Astrocyte (in vitro differentiated cells and primary cell): ENCODE measurements around the gene PSEN1.

Experiments
- EZH2 ChIP-seq: IDR thresholded peaks from 2 replicates; pipeline ENCODE4 v1.6.1; 2012; ENCODE audit warnings: mild to moderate bottlenecking, low read length, inconsistent platforms; ENCODE audit not compliant: insufficient read depth
- TF ChIP-seq, protein P1 (sequence below): IDR thresholded peaks from 2 replicates; pipeline ENCODE4 v1.5.1; 2011; ENCODE audit warnings: low read depth, mild to moderate bottlenecking, inconsistent platforms, low read length, moderate library complexity; ENCODE audit not compliant: insufficient read depth

DNA sequence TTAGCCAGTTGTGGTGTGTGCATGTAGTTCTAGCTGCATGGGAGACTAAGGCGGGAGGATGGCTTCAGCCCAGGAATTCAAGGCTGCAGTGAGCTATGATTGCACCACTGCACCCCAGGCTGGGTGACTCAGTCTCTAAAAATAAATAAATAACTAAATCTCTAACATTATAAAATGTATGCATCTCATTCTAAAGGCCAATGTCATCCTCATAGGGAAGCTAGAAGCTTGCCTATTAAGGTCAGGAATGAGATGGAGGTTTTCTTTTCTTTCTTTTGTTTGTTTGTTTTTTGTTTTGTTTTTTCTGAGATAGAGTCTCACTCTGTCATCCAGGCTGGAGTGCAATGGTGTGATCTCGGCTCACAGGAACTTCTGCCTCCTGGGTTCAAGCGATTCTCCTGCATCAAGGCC, 52.2 kb downstream of the PSEN1 start:
- TF ChIP-seq, protein P1, sequence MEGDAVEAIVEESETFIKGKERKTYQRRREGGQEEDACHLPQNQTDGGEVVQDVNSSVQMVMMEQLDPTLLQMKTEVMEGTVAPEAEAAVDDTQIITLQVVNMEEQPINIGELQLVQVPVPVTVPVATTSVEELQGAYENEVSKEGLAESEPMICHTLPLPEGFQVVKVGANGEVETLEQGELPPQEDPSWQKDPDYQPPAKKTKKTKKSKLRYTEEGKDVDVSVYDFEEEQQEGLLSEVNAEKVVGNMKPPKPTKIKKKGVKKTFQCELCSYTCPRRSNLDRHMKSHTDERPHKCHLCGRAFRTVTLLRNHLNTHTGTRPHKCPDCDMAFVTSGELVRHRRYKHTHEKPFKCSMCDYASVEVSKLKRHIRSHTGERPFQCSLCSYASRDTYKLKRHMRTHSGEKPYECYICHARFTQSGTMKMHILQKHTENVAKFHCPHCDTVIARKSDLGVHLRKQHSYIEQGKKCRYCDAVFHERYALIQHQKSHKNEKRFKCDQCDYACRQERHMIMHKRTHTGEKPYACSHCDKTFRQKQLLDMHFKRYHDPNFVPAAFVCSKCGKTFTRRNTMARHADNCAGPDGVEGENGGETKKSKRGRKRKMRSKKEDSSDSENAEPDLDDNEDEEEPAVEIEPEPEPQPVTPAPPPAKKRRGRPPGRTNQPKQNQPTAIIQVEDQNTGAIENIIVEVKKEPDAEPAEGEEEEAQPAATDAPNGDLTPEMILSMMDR, result no peak
- TF ChIP-seq EZH2, result no peak
